K562 (cell line): ENCODE measurements around the gene CAST. TPM values are rescaled to one million over a fixed set of nuclear protein-coding genes. Genes with fewer than 3 reads are reported as not detected.

Experiments used
- BCLAF1 ChIP-seq, 2 experiments: fragments of 450-650 bp in 1 of 2; IDR thresholded peaks; 2 replicates each; pipeline ENCODE4 v1.6.1; 2011 to 2017; ENCODE audit warnings: low read depth in 2 of 2, antibody characterized with exemption in 1 of 2, borderline replicate concordance in 1 of 2, low read length in 1 of 2, mild to moderate bottlenecking in 1 of 2, mixed read lengths in 1 of 2; ENCODE audit not compliant: control insufficient read depth in 1 of 2
- BRCA1 ChIP-seq, 2 experiments: fragments of 450-650 bp in 1 of 2; sonication (generic) in 1 of 2; formaldehyde crosslinking in 1 of 2; IDR thresholded peaks; 2 replicates each; pipeline versions ENCODE4 v1.5.0 to v1.6.1; 2017 to 2020; ENCODE audit warnings: mild to moderate bottlenecking in 1 of 2, missing genetic modification reagents in 1 of 2
- IRF9 ChIP-seq: fragments of 450-650 bp; IDR thresholded peaks from 2 replicates; pipeline ENCODE4 v1.6.1; 2016; ENCODE audit warnings: missing biosample characterization, missing genetic modification characterization
- PHF20 ChIP-seq: fragments of 450-650 bp; IDR thresholded peaks from 2 replicates; pipeline ENCODE4 v1.6.1; 2018; ENCODE audit not compliant: partially characterized antibody
- ZNF253 ChIP-seq: fragments of 250-450 bp; sonication (Bioruptor Pico); conservative IDR thresholded peaks from 2 replicates; pipeline ENCODE4 v1.6.1; 2021; ENCODE audit warnings: mild to moderate bottlenecking
- ZNF592 ChIP-seq: fragments of 450-650 bp; IDR thresholded peaks from 2 replicates; pipeline ENCODE4 v1.6.1; 2017; ENCODE audit warnings: antibody characterized with exemption, mild to moderate bottlenecking
- polyA plus RNA-seq, 8 experiments: library from polyadenylated mRNA; depleted of rRNA in 4 of 8; stranded (reverse) in 5 of 8; unstranded in 3 of 8; fragments of >200 nt; fragmentation: Nextera tagmentation in 2 of 8; fragmentation: Illumina TruSeq in 1 of 8; extraction: Ambion mirVana in 2 of 8; extraction: Trizol in 1 of 8; gene quantifications; 2 replicates each; pipeline versions ENCODE4 v1.2.1 to v1.2.3, GENCODE V29; 2011 to 2014; ENCODE audit warnings: inconsistent platforms in 1 of 8, missing spikeins in 1 of 8
- total RNA-seq, 7 experiments: library from RNA; depleted of rRNA in 6 of 7; stranded (reverse); fragments of >200 nt in 6 of 7; fragmentation: Illumina TruSeq in 2 of 7; extraction: Trizol in 2 of 7; gene quantifications; 2 replicates each; pipeline versions ENCODE4 v1.2.1 to v1.2.3, GENCODE V29; 2011 to 2021; ENCODE audit warnings: low replicate concordance in 1 of 7

The CAST gene
- total and polyA plus RNA-seq, 9 of the 15 experiments (the other 6 are each of a cell fraction or from before 2014, with no cell fraction given), result 55.5 to 136 (median 86.1) TPM

GRCh38 chr5:96636594-96636993, 25.6 kb upstream of the CAST start (continued):
- no peak for TF ChIP-seq ZNF592
- TF ChIP-seq BCLAF1 (IDR thresholded peaks at IDR 0.05; ENCODE audit: borderline replicate concordance in 1 of 2, control insufficient read depth in 1 of 2, low read depth in 2 of 2, low read length in 1 of 2), result no peak
- TF ChIP-seq PHF20, result no peak
- TF ChIP-seq IRF9, result no peak
- no peak for TF ChIP-seq ZNF253 (CRISPR knock-in tag)
- TF ChIP-seq BRCA1 (IDR thresholded peaks at IDR 0.05), result no peak
- TF ChIP-seq BRCA1 (CRISPR knock-in tag; IDR thresholded peaks at IDR 0.05), result no peak
